Smooth muscle cell (in vitro differentiated cells): Measurements from ENCODE around the gene COL4A2. TPM values are rescaled to one million over a fixed set of nuclear protein-coding genes. Genes with fewer than 3 reads are reported as not detected.

Experiments
- DNase-seq: peaks from one replicate; lab custom pipeline; 2025; ENCODE audit not compliant: unreplicated experiment; lab: John Stamatoyannopoulos, UW
- H2AFZ ChIP-seq: fragments of 200-600 bp; sonication (generic); 2 replicates; pipeline ENCODE4 v1.6.0; 2016; ENCODE audit warnings: antibody characterized with exemption, low read depth, mild to moderate bottlenecking
- H3F3A ChIP-seq: fragments of 200-600 bp; sonication (generic); 2 replicates; pipeline ENCODE4 v1.6.0; 2017; ENCODE audit warnings: antibody characterized with exemption, low read depth
- H3K27ac ChIP-seq: fragments of 200-600 bp; sonication (generic); 2 replicates; pipeline ENCODE4 v1.5.1; 2016; ENCODE audit warnings: low read depth, mild to moderate bottlenecking
- H3K27me3 ChIP-seq: fragments of 200-600 bp; sonication (generic); 2 replicates; pipeline ENCODE4 v1.6.1; 2016; ENCODE audit warnings: low read depth, mild to moderate bottlenecking
- H3K36me3 ChIP-seq: fragments of 200-600 bp; sonication (generic); 2 replicates; pipeline ENCODE4 v1.5.1; 2016; ENCODE audit warnings: low read depth
- H3K4me1 ChIP-seq: fragments of 200-600 bp; sonication (generic); 2 replicates; pipeline ENCODE4 v1.5.1; 2016; ENCODE audit warnings: low read depth
- H3K4me2 ChIP-seq: fragments of 200-600 bp; sonication (generic); 2 replicates; pipeline ENCODE4 v1.6.0; 2016; ENCODE audit warnings: mild to moderate bottlenecking
- H3K4me3 ChIP-seq: fragments of 200-600 bp; sonication (generic); 2 replicates; pipeline ENCODE4 v1.5.1; 2016; ENCODE audit warnings: mild to moderate bottlenecking
- H3K79me2 ChIP-seq: fragments of 200-600 bp; sonication (generic); 2 replicates; pipeline ENCODE4 v1.6.0; 2016; ENCODE audit warnings: low read depth, mild to moderate bottlenecking
- H3K9ac ChIP-seq: fragments of 200-600 bp; sonication (generic); 2 replicates; pipeline ENCODE4 v1.6.0; 2016; ENCODE audit warnings: low read depth
- H3K9me3 ChIP-seq: fragments of 200-600 bp; sonication (generic); replicated peaks from 2 replicates; pipeline ENCODE4 v1.5.1; 2016; ENCODE audit warnings: low read depth
- H4K20me1 ChIP-seq: fragments of 200-600 bp; sonication (generic); 2 replicates; pipeline ENCODE4 v1.6.0; 2016; ENCODE audit warnings: low read depth
- WGBS: methylation state at CpG from one replicate; pipeline ENCODE4 v1.1.7; 2016; ENCODE audit warnings: low lambda C conversion rate; 5-methylcytosine and 5-hydroxymethylcytosine counted together
- polyA plus RNA-seq: library from polyadenylated mRNA; unstranded; fragments of >200 nt; fragmentation: Nextera tagmentation; extraction: Ambion mirVana; gene quantifications from 2 replicates; pipeline ENCODE4 v1.2.1, GENCODE V29; 2016
- total RNA-seq: library from RNA; depleted of rRNA; stranded (reverse); fragments of >200 nt; gene quantifications from 2 replicates; pipeline ENCODE4 v1.2.3, GENCODE V29; 2014
- TF ChIP-seq, protein P1 (sequence below): fragments of 200-600 bp; sonication (generic); IDR thresholded peaks from 2 replicates; pipeline ENCODE4 v1.5.1; 2017; ENCODE audit warnings: borderline replicate concordance, mild to moderate bottlenecking, antibody characterized with exemption; ENCODE audit not compliant: insufficient read depth, poor library complexity, severe bottlenecking

COL4A2 gene
- total and polyA plus RNA-seq, 2 experiments from 2014 or later, result 1,456 to 2,786 TPM

DNA sequence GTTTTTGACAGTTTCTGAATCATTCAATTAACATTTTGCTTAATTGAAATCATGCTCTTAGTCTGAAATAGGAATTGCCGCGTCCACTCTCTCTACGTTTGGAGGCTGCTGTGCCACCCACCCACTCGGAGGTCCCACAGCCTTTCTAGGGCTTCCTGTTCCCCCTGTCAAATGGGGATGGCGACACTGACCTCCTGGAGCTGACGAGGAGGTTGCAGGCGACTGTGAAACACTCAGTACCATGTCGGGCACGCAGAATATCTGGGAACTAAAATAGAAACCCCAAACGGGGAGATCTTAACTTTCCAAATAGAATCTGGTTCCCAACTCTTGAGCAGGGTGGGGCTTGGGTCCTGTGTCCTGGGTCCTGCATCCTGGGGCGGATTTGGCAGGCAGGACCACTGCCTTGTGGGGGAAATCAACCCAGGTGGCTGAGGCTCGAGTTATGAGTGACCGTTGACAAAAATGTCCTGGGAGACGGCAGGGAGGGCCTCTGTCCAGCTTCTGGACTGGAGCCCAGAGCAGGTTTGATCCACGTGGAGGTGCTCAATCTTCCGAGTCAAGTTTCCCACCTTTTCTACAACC is 129.8 kb downstream of the COL4A2 start:
- Histone ChIP-seq H4K20me1 (peaks cover 6% of the 10 kb centered on the region), H3K4me3 (no peak overlapping the region), H3K79me2 (peaks cover 21% of the 10 kb centered on the region), H3K27ac (peak overlapping the region; percentile 7), H3K4me1 (no peaks in the 10 kb centered on the region), H3K36me3 (peaks cover 64% of the 10 kb centered on the region), H3K4me2 (no peak overlapping the region), H3K27me3 (no peaks in the 10 kb centered on the region), H3K9ac (no peak overlapping the region), H2AFZ (no peak overlapping the region), H3K9me3 (no peaks in the 10 kb centered on the region), H3F3A (peaks cover 85% of the 10 kb centered on the region)
- 96% methylated on average over 16 of the region's 16 CpGs for WGBS
- no peak for DNase-seq
- TF ChIP-seq, protein P1, sequence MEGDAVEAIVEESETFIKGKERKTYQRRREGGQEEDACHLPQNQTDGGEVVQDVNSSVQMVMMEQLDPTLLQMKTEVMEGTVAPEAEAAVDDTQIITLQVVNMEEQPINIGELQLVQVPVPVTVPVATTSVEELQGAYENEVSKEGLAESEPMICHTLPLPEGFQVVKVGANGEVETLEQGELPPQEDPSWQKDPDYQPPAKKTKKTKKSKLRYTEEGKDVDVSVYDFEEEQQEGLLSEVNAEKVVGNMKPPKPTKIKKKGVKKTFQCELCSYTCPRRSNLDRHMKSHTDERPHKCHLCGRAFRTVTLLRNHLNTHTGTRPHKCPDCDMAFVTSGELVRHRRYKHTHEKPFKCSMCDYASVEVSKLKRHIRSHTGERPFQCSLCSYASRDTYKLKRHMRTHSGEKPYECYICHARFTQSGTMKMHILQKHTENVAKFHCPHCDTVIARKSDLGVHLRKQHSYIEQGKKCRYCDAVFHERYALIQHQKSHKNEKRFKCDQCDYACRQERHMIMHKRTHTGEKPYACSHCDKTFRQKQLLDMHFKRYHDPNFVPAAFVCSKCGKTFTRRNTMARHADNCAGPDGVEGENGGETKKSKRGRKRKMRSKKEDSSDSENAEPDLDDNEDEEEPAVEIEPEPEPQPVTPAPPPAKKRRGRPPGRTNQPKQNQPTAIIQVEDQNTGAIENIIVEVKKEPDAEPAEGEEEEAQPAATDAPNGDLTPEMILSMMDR, result no peak

DNA sequence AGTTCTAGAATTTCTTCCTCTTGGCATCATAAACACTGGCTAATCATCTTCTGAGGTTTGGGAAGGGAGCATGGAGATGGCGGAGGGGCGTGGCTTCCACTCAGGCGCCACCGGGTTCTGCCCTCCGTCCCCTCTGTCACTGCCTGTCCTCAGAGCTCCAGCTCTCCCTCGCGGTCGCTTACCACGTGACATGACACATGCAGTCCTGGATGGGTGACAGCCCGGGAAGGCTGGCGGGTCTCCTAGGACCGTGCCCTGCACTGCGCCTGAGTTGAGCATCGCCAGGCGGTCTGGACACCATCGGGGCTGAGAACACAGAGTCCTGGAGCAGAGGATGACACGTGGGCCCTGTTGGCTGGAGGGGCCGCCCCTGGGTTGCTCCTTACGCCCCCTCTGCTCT is 131.1 kb downstream of the COL4A2 start:
- peaks cover 11% of the 10 kb centered on the region for H4K20me1 ChIP-seq
- H3K27me3 ChIP-seq, result no peaks in the 10 kb centered on the region
- H3K27ac ChIP-seq, result peak overlapping the region; percentile 18
- H3K4me1 ChIP-seq, result no peaks in the 10 kb centered on the region
- WGBS, result 88% methylated on average over 19 of the region's 19 CpGs
- no peak overlapping the region for H3K4me3 ChIP-seq
- H3K36me3 ChIP-seq, result peaks cover 63% of the 10 kb centered on the region
- TF ChIP-seq, protein P1, result no peak
- peaks cover 21% of the 10 kb centered on the region for H3K79me2 ChIP-seq
- DNase-seq, result no peak
- H3K9ac ChIP-seq, result no peak overlapping the region
- H3F3A ChIP-seq, result peaks cover 87% of the 10 kb centered on the region
- no peak overlapping the region for H3K4me2 ChIP-seq
- no peak overlapping the region for H2AFZ ChIP-seq
- no peaks in the 10 kb centered on the region for H3K9me3 ChIP-seq

DNA sequence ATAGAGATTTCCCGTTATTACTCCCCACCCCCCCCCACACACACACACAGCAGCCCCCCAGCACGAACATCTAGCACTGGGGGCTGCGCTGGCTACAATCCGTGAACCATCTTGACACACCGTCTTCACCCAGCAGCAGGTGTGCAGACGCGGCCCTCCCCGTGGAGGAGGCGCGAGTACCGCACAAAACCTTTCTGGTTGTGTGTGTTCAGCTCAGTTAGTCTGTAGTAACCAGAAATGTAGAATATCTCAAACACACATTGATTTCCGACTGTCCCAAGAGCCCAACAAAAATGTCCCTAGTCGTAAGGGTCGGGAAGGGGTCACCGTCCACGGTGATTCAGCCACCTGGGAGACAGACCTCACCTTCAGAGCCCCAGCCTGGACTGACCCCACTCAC is 131.7 kb downstream of the COL4A2 start:
- 92% methylated on average over 16 of the region's 16 CpGs for WGBS
- H4K20me1 ChIP-seq, result peaks cover 11% of the 10 kb centered on the region
- no peak overlapping the region for H3K9ac ChIP-seq
- no peak overlapping the region for H3K4me2 ChIP-seq
- peak overlapping the region; percentile 23 for H3K27ac ChIP-seq
- H3K36me3 ChIP-seq, result peaks cover 60% of the 10 kb centered on the region
- no peak overlapping the region for H3K4me3 ChIP-seq
- no peaks in the 10 kb centered on the region for H3K9me3 ChIP-seq
- DNase-seq, result no peak
- TF ChIP-seq, protein P1, result no peak
- no peak overlapping the region for H2AFZ ChIP-seq
- H3K79me2 ChIP-seq, result peaks cover 21% of the 10 kb centered on the region
- H3F3A ChIP-seq, result peaks cover 85% of the 10 kb centered on the region
- H3K4me1 ChIP-seq, result no peaks in the 10 kb centered on the region
- no peaks in the 10 kb centered on the region for H3K27me3 ChIP-seq
